Calu3 (cell line): Measurements from ENCODE around the gene TAAR9. TPM values are rescaled to one million over a fixed set of nuclear protein-coding genes. Genes with fewer than 3 reads are reported as not detected.

ENCODE experiments used
- BruUV-seq: library from RNA; stranded (reverse); fragments of 400-500 nt; replicated peaks from 2 replicates; lab custom pipeline; 2021; lab: Mats Ljungman, UMichigan
- CTCF ChIA-PET: fragments of 300-600 bp; sonication (Branson Sonifier 250); formaldehyde crosslinking; loops from one replicate; lab custom pipeline; 2022; ENCODE audit warnings: antibody characterized with exemption; lab: Charles Lee
- DNase-seq: peaks from one replicate; pipeline ENCODE4 v3.0.0; 2022
- H3K27ac Mint-ChIP-seq: one replicate; pipeline ENCODE4 v1.8.0; 2022; ENCODE audit warnings: mixed read lengths; ENCODE audit not compliant: unreplicated experiment
- H3K27me3 Mint-ChIP-seq: one replicate; pipeline ENCODE4 v1.8.0; 2022; ENCODE audit warnings: mixed read lengths; ENCODE audit not compliant: unreplicated experiment
- H3K36me3 Mint-ChIP-seq: one replicate; pipeline ENCODE4 v1.8.0; 2022; ENCODE audit warnings: mild to moderate bottlenecking, moderate library complexity, mixed read lengths; ENCODE audit not compliant: insufficient read depth, unreplicated experiment
- H3K4me1 Mint-ChIP-seq: one replicate; pipeline ENCODE4 v1.8.0; 2022; ENCODE audit warnings: mild to moderate bottlenecking, low read depth, mixed read lengths; ENCODE audit not compliant: unreplicated experiment
- H3K4me3 Mint-ChIP-seq: one replicate; pipeline ENCODE4 v1.8.0; 2022; ENCODE audit warnings: mild to moderate bottlenecking, low read depth, moderate library complexity, mixed read lengths; ENCODE audit not compliant: unreplicated experiment
- H3K9me3 Mint-ChIP-seq: one replicate; pipeline ENCODE4 v1.8.0; 2022; ENCODE audit warnings: low read depth, mixed read lengths; ENCODE audit not compliant: unreplicated experiment
- CTCF ChIP-seq: fragments of 200-600 bp; IDR thresholded peaks from one replicate; pipeline ENCODE4 v1.8.0; 2022; ENCODE audit warnings: antibody characterized with exemption; ENCODE audit not compliant: unreplicated experiment
- intact Hi-C: fragments of 100-400 bp; cut with micrococcal nuclease; formaldehyde crosslinking; loops from one replicate; pipeline ENCODE4 v1.10.0; 2022; ENCODE audit not compliant: unreplicated experiment
- total RNA-seq: library from RNA; stranded (reverse); gene quantifications from 2 replicates; pipeline ENCODE4 v1.2.3, GENCODE V29; 2022

Gene TAAR9
- total RNA-seq, 1 experiment from 2014 or later, result not detected

GRCh38 chr6:132567566-132567965 is 29.5 kb downstream of the TAAR9 start:
- no peak for DNase-seq
- TF ChIP-seq CTCF, result no peak
- H3K4me1 Mint-ChIP-seq, result peaks cover 7% of the 10 kb centered on the region
- CTCF ChIA-PET, result no interaction called here
- no peak overlapping the region for H3K4me3 Mint-ChIP-seq
- H3K27ac Mint-ChIP-seq, result no peak overlapping the region
- BruUV-seq, result no TSS peak
- peaks cover 2% of the 10 kb centered on the region for H3K9me3 Mint-ChIP-seq
- no peaks in the 10 kb centered on the region for H3K27me3 Mint-ChIP-seq
- intact Hi-C loops, result no loop called here
- H3K36me3 Mint-ChIP-seq, result no peaks in the 10 kb centered on the region

GRCh38 chr6:132568611-132569010 is 30.5 kb downstream of the TAAR9 start:
- no TSS peak for BruUV-seq
- Mint-ChIP-seq H3K9me3 (no peaks in the 10 kb centered on the region), H3K27ac (no peak overlapping the region)

GRCh38 chr6:132569170-132569569 is 31.1 kb downstream of the TAAR9 start:
- CTCF ChIA-PET, result no interaction called here
- no peaks in the 10 kb centered on the region for H3K9me3 Mint-ChIP-seq
- no peaks in the 10 kb centered on the region for H3K27me3 Mint-ChIP-seq
- no TSS peak for BruUV-seq
- no peaks in the 10 kb centered on the region for H3K4me1 Mint-ChIP-seq
- no peak for TF ChIP-seq CTCF
- intact Hi-C loops, result no loop called here
- no peak overlapping the region for H3K27ac Mint-ChIP-seq
- no peak for DNase-seq
- H3K36me3 Mint-ChIP-seq, result no peaks in the 10 kb centered on the region
- H3K4me3 Mint-ChIP-seq, result no peak overlapping the region

More at GRCh38 chr6:132568611-132569010, 30.5 kb downstream of the TAAR9 start:
- Mint-ChIP-seq H3K4me1 (no peaks in the 10 kb centered on the region), H3K4me3 (no peak overlapping the region), H3K36me3 (no peaks in the 10 kb centered on the region), H3K27me3 (no peaks in the 10 kb centered on the region)
- intact Hi-C loops, result no loop called here
- no peak for TF ChIP-seq CTCF
- CTCF ChIA-PET, result no interaction called here
- DNase-seq, result no peak

GRCh38 chr6:132570221-132570777 is 32.2 kb downstream of the TAAR9 start, which contains the start of gene TAAR6:
TAAR6 (plus strand) TSS chr6:132570322; CDS start chr6:132570322, 0 bp downstream.
- Mint-ChIP-seq H3K27me3 (no peaks in the 10 kb centered on the region), H3K4me3 (no peak within 1 kb of the TSS), H3K4me1 (no peaks in the 10 kb centered on the region), H3K9me3 (no peaks in the 10 kb centered on the region), H3K36me3 (no peaks in the 10 kb centered on the region), H3K27ac (no peak within 1 kb of the TSS)
- intact Hi-C loops, result no loop called here
- TF ChIP-seq CTCF, result no peak
- no peak for DNase-seq
- BruUV-seq, result no TSS peak
- CTCF ChIA-PET, result no interaction called here
